ENCODE results near the gene PARD3B. TPM values are rescaled to one million over a fixed set of nuclear protein-coding genes. Genes with fewer than 3 reads are reported as not detected.

PARD3B gene
- total RNA-seq, 1 experiment from 2014 or later = 7.6 TPM

DNA sequence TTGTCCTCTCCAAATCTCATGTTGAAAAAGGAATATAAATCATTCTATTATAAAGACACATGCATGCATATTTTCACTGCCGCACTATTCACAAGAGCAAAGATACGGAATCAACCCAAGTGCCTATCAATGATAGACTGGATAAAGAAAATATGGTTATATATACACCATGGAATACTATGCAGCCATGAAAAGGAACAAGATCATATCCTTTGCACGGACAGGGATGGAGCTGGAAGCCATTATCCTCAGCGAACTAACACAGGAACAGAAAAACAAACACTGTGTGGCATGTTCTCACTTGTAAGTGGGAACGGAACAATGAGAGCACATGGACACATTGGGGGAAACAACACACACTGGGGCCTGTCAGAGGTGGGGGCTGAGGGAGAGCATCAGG is 28.1 kb upstream of the PARD3B start:
- no peaks in the 10 kb centered on the region for H3K4me1 ChIP-seq (ENCODE audit: insufficient read depth, low read length, poor library complexity, severe bottlenecking)
- no peak overlapping the region for H3K4me3 ChIP-seq (ENCODE audit: low read depth, low read length, poor library complexity, severe bottlenecking)
- CTCF ChIA-PET = no interaction called here
- H3K27me3 ChIP-seq (replicated peaks; ENCODE audit: insufficient read depth, low read depth, low read length, poor library complexity) = no peaks in the 10 kb centered on the region
- intact Hi-C loops (cut with micrococcal nuclease; ENCODE audit: unreplicated experiment) = no loop called here
- no peak for DNase-seq (ENCODE audit: low spot score)
- H3K36me3 ChIP-seq (ENCODE audit: insufficient read depth, low read length, poor library complexity, severe bottlenecking) = no peaks in the 10 kb centered on the region
- POLR2A ChIA-PET (ENCODE audit: low non-redundant PET) = no interaction called here
- H3K9me3 ChIP-seq (ENCODE audit: low read depth, low read length, poor library complexity, severe bottlenecking) = no peaks in the 10 kb centered on the region
- no peak overlapping the region for H3K27ac ChIP-seq (ENCODE audit: low read depth, low read length, poor library complexity, severe bottlenecking)
- BruUV-seq (replicated peaks) = no TSS peak
- TF ChIP-seq EZH2 (IDR thresholded peaks at IDR 0.05; ENCODE audit: borderline replicate concordance, low read depth, low read length, poor library complexity, severe bottlenecking) = no peak
- TF ChIP-seq, protein P1, sequence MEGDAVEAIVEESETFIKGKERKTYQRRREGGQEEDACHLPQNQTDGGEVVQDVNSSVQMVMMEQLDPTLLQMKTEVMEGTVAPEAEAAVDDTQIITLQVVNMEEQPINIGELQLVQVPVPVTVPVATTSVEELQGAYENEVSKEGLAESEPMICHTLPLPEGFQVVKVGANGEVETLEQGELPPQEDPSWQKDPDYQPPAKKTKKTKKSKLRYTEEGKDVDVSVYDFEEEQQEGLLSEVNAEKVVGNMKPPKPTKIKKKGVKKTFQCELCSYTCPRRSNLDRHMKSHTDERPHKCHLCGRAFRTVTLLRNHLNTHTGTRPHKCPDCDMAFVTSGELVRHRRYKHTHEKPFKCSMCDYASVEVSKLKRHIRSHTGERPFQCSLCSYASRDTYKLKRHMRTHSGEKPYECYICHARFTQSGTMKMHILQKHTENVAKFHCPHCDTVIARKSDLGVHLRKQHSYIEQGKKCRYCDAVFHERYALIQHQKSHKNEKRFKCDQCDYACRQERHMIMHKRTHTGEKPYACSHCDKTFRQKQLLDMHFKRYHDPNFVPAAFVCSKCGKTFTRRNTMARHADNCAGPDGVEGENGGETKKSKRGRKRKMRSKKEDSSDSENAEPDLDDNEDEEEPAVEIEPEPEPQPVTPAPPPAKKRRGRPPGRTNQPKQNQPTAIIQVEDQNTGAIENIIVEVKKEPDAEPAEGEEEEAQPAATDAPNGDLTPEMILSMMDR (conservative IDR thresholded peaks at IDR 0.05; ENCODE audit: low read depth, low read length) = no peak

DNA sequence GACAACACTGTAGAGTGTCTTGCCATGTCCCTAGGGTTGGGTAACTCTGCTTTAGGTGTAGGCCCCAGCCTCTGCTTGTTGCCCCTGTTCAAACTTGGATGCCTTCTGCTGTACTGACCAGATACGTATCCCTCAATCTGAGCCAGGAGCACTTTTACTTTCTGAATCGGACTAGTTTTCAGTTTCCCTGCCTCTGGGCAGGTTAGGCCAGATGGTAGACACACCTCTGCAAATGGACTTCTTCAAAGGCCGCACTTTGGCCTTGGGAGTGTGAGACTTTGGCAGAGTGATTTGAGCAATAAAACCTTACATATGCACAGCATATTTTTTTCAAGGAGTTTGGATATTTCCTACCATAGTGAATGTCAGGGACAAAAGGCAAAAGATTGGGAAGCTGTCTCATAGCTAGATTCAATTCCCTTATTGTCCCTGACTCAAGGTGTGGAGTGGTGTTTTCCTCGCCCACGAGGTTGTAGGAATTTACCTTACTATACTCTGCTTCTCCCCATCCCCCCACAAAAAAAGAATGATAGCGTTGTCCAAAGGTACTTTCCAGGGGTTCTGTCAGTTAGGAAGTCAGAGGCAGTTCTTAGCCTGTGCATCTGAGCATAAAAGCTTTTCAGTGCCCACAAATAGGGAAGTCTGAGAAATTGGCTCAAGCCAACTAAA is 15.3 kb upstream of the PARD3B start:
- no TSS peak for BruUV-seq (replicated peaks)
- POLR2A ChIA-PET (ENCODE audit: low non-redundant PET) = no interaction called here
- no peak for DNase-seq (ENCODE audit: low spot score)
- Histone ChIP-seq H3K4me1 (ENCODE audit: insufficient read depth, low read length, poor library complexity, severe bottlenecking) (no peaks in the 10 kb centered on the region), H3K27ac (ENCODE audit: low read depth, low read length, poor library complexity, severe bottlenecking) (no peak overlapping the region), H3K36me3 (ENCODE audit: insufficient read depth, low read length, poor library complexity, severe bottlenecking) (no peaks in the 10 kb centered on the region), H3K27me3 (replicated peaks; ENCODE audit: insufficient read depth, low read depth, low read length, poor library complexity) (no peaks in the 10 kb centered on the region), H3K9me3 (ENCODE audit: low read depth, low read length, poor library complexity, severe bottlenecking) (no peaks in the 10 kb centered on the region), H3K4me3 (ENCODE audit: low read depth, low read length, poor library complexity, severe bottlenecking) (no peak overlapping the region)
- TF ChIP-seq EZH2 (IDR thresholded peaks at IDR 0.05; ENCODE audit: borderline replicate concordance, low read depth, low read length, poor library complexity, severe bottlenecking) = no peak
- TF ChIP-seq, protein P1 (conservative IDR thresholded peaks at IDR 0.05; ENCODE audit: low read depth, low read length) = no peak
- CTCF ChIA-PET = no interaction called here
- intact Hi-C loops (cut with micrococcal nuclease; ENCODE audit: unreplicated experiment) = no loop called here

DNA sequence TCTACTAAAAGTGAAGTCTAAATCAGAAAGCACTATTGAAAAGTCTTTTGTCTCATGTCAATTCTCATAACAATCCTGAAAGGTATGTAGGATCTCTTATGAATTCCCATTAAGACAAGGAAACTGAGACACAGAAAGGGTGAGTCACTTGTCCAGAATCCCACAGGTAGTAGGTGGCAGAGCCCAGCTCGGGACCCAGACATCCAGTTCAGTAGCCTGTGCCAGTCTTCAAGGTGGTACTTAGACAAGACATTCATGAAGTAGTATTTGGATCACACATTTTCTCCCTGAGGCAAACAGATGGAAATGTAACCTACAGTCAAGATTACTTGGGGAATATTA is 14.8 kb upstream of the PARD3B start:
- ChIA-PET CTCF (no interaction called here), POLR2A (ENCODE audit: low non-redundant PET) (no interaction called here)
- no TSS peak for BruUV-seq (replicated peaks)
- Histone ChIP-seq H3K27me3 (replicated peaks; ENCODE audit: insufficient read depth, low read depth, low read length, poor library complexity) (no peaks in the 10 kb centered on the region), H3K4me3 (ENCODE audit: low read depth, low read length, poor library complexity, severe bottlenecking) (no peak overlapping the region), H3K27ac (ENCODE audit: low read depth, low read length, poor library complexity, severe bottlenecking) (no peak overlapping the region), H3K36me3 (ENCODE audit: insufficient read depth, low read length, poor library complexity, severe bottlenecking) (no peaks in the 10 kb centered on the region), H3K9me3 (ENCODE audit: low read depth, low read length, poor library complexity, severe bottlenecking) (no peaks in the 10 kb centered on the region), H3K4me1 (ENCODE audit: insufficient read depth, low read length, poor library complexity, severe bottlenecking) (no peaks in the 10 kb centered on the region)
- DNase-seq (ENCODE audit: low spot score) = no peak
- intact Hi-C loops (cut with micrococcal nuclease; ENCODE audit: unreplicated experiment) = no loop called here
- TF ChIP-seq, protein P1 (conservative IDR thresholded peaks at IDR 0.05; ENCODE audit: low read depth, low read length) = no peak
- no peak for TF ChIP-seq EZH2 (IDR thresholded peaks at IDR 0.05; ENCODE audit: borderline replicate concordance, low read depth, low read length, poor library complexity, severe bottlenecking)

Measured in A673 (cell line).